ENCODE measurements around the gene RSPH3. TPM values are rescaled to one million over a fixed set of nuclear protein-coding genes. Genes with fewer than 3 reads are reported as not detected.

RSPH3 gene
- total RNA-seq, 2 experiments from 2014 or later: 0.59 to 1.1 TPM

DNA sequence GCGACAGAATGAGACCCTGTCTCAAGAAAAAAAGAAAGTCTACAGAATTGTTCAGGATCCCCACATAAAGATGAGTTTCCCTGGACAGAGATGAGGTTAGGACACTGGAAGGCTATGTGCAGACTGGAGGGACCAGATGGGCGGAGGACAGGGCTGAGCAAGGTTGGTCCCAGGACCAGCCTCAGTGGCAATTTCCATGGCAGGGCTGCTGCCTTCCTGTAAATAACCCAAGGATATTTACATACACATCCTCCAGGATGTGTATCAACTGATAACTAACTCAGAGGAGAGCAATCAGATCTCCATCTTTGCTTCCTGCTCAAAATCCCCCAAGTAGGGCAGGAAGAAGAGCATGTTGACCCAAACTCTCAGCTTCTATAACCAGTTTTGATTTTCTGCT is 58.8 kb downstream of the RSPH3 start:
- H3K9me3 Mint-ChIP-seq: peaks cover 3% of the 10 kb centered on the region
- Histone ChIP-seq H3K36me3 (ENCODE audit: insufficient read depth, low read length) (no peaks in the 10 kb centered on the region), H3K4me3 (ENCODE audit: low read length) (no peak overlapping the region), H3K9me3 (ENCODE audit: control insufficient read depth in 1 of 2, insufficient read depth in 1 of 2, low read length in 2 of 2) (no peaks in the 10 kb centered on the region), H3K27me3 (ENCODE audit: control insufficient read depth in 1 of 2, insufficient read depth in 2 of 2, low read length in 2 of 2) (peaks cover 0 to 2% of the 10 kb centered on the region in 2 experiments), H3K27ac (ENCODE audit: low read depth in 1 of 2, low read length in 2 of 2) (no peak overlapping the region), H3K4me1 (ENCODE audit: insufficient read depth, low read length) (peaks cover 8% of the 10 kb centered on the region)
- H3K36me3 Mint-ChIP-seq (ENCODE audit: low read depth): no peaks in the 10 kb centered on the region
- CTCF ChIA-PET: no interaction called here
- peaks cover 5% of the 10 kb centered on the region for H3K4me1 Mint-ChIP-seq (ENCODE audit: low read depth)
- H3K4me3 Mint-ChIP-seq: no peak overlapping the region
- POLR2A ChIA-PET: no interaction called here
- TF ChIP-seq, protein P1, sequence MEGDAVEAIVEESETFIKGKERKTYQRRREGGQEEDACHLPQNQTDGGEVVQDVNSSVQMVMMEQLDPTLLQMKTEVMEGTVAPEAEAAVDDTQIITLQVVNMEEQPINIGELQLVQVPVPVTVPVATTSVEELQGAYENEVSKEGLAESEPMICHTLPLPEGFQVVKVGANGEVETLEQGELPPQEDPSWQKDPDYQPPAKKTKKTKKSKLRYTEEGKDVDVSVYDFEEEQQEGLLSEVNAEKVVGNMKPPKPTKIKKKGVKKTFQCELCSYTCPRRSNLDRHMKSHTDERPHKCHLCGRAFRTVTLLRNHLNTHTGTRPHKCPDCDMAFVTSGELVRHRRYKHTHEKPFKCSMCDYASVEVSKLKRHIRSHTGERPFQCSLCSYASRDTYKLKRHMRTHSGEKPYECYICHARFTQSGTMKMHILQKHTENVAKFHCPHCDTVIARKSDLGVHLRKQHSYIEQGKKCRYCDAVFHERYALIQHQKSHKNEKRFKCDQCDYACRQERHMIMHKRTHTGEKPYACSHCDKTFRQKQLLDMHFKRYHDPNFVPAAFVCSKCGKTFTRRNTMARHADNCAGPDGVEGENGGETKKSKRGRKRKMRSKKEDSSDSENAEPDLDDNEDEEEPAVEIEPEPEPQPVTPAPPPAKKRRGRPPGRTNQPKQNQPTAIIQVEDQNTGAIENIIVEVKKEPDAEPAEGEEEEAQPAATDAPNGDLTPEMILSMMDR (IDR thresholded peaks at IDR 0.05): no peak
- intact Hi-C loops (cut with DNase I, micrococcal nuclease): no loop called here
- DNase-seq (no peak), ATAC-seq (ENCODE audit: poor library complexity) (no peak)
- no peaks in the 10 kb centered on the region for H3K27me3 Mint-ChIP-seq
- no peak overlapping the region for H3K27ac Mint-ChIP-seq

GRCh38 chr6:158939255-158940159 is 60.5 kb downstream of the RSPH3 start:
- POLR2A ChIA-PET: interaction anchor here (0.8 kb wide), 1 partner anchor 70 kb away, joined by 3 read pairs; no protein-coding TSS in a partner anchor
- Mint-ChIP-seq H3K27me3 (no peaks in the 10 kb centered on the region), H3K4me3 (peak overlapping the region; percentile 77), H3K27ac (no peak overlapping the region), H3K4me1 (ENCODE audit: low read depth) (peaks cover 5% of the 10 kb centered on the region), H3K36me3 (ENCODE audit: low read depth) (no peaks in the 10 kb centered on the region), H3K9me3 (peaks cover 3% of the 10 kb centered on the region)
- H3K9me3 ChIP-seq (ENCODE audit: control insufficient read depth in 1 of 2, insufficient read depth in 1 of 2, low read length in 2 of 2): no peaks in the 10 kb centered on the region
- ATAC-seq (ENCODE audit: poor library complexity) (peak; percentile 21), DNase-seq (peak in 3 of 14 experiments; percentile 8 to 34 (median 25))
- CTCF ChIA-PET: no interaction called here
- H3K27me3 ChIP-seq (ENCODE audit: control insufficient read depth in 1 of 2, insufficient read depth in 2 of 2, low read length in 2 of 2): peaks cover 0 to 2% of the 10 kb centered on the region in 2 experiments
- intact Hi-C loops (cut with DNase I, micrococcal nuclease): loop anchor here in 1 of 2 experiments (10.0 kb wide), 1 partner anchor 55 kb away; no protein-coding TSS in a partner anchor
- TF ChIP-seq, protein P1 (IDR thresholded peaks at IDR 0.05): no peak
- H3K36me3 ChIP-seq (ENCODE audit: insufficient read depth, low read length): no peaks in the 10 kb centered on the region
- peaks cover 8% of the 10 kb centered on the region for H3K4me1 ChIP-seq (ENCODE audit: insufficient read depth, low read length)
- no peak overlapping the region for H3K27ac ChIP-seq (ENCODE audit: low read depth in 1 of 2, low read length in 2 of 2)
- peak overlapping the region; percentile 43 for H3K4me3 ChIP-seq (ENCODE audit: low read length)

- Mint-ChIP-seq H3K9me3 (peaks cover 3% of the 10 kb centered on the region), H3K4me3 (peak overlapping the region; percentile 77), H3K27me3 (no peaks in the 10 kb centered on the region), H3K36me3 (ENCODE audit: low read depth) (no peaks in the 10 kb centered on the region), H3K4me1 (ENCODE audit: low read depth) (peaks cover 5% of the 10 kb centered on the region), H3K27ac (no peak overlapping the region)
- intact Hi-C loops (cut with DNase I, micrococcal nuclease): loop anchor here in 1 of 2 experiments (10.0 kb wide), 1 partner anchor 54 kb away; no protein-coding TSS in a partner anchor
- TF ChIP-seq, protein P1 (IDR thresholded peaks at IDR 0.05): no peak
- ATAC-seq (ENCODE audit: poor library complexity) (peak; percentile 71), DNase-seq (peak in 7 of 14 experiments; percentile 13 to 52 (median 31))
- H3K27ac ChIP-seq (ENCODE audit: low read depth in 1 of 2, low read length in 2 of 2): no peak overlapping the region
- ChIA-PET CTCF (no interaction called here), POLR2A (no interaction called here)
- H3K27me3 ChIP-seq (ENCODE audit: control insufficient read depth in 1 of 2, insufficient read depth in 2 of 2, low read length in 2 of 2): peaks cover 0 to 2% of the 10 kb centered on the region in 2 experiments
- H3K4me3 ChIP-seq (ENCODE audit: low read length): peak overlapping the region; percentile 43
- no peaks in the 10 kb centered on the region for H3K36me3 ChIP-seq (ENCODE audit: insufficient read depth, low read length)
- peaks cover 8% of the 10 kb centered on the region for H3K4me1 ChIP-seq (ENCODE audit: insufficient read depth, low read length)
- no peaks in the 10 kb centered on the region for H3K9me3 ChIP-seq (ENCODE audit: control insufficient read depth in 1 of 2, insufficient read depth in 1 of 2, low read length in 2 of 2)
These were observed 61.2 kb downstream of the RSPH3 start for GRCh38 chr6:158938811-158939254.
